Measurements from ENCODE around the gene PAFAH2.

The PAFAH2 gene

DNA sequence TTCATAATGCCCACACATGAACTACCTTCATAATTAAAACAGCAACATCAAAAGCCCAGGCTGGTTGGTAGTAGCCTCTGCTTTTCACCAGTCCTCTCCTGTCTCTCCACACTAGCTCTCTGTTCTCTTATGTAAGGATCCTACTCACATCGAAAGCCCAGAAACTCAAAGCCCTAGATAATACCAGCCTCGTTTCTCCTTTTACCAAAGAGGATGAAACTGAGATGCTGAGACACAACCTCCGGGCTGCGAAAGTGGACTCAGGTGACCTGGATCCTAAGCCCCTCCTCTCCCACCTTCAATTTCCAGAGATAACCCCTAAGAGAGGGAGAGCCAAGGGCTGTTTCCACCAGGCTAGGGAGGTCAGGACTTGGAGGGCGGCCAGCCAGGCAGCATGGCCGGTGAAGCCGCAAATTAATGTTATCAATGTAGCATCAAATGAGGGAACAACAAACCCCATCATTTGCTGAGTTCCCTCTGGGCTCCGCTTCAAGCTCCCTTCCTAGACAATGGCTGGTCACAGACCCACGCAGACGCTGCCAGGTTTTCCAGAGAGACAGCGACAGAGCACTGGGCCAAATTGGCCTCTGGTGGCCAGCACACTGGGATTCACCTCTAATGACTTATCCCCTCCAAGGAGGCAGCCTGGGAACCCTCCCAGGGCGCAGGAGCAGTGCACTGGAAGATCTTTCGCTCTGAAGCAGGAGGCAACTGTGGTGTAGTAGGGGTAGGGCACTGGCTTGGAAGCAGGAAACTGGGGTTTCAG is 70.9 kb downstream of the PAFAH2 start:
- no peak for DNase-seq

DNA sequence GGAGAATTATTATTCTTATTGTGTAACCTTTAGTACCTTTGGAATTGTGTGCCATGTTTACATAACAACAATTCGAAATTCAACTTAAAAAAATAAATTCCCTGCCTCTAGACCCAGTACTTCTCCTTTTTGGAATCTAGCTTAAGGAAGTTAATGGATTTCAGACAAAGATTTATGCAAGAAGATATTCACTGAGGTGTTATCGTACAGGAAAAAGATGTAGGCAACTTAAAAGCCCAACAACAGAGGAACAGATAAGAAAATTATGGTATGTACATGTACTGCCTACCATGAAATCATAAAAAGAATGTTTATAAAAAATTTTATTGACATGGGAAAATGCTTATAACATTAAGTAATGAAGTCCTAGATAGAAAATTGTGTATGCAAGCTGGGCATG is 73.4 kb downstream of the PAFAH2 start:
- no peak for DNase-seq

DNA sequence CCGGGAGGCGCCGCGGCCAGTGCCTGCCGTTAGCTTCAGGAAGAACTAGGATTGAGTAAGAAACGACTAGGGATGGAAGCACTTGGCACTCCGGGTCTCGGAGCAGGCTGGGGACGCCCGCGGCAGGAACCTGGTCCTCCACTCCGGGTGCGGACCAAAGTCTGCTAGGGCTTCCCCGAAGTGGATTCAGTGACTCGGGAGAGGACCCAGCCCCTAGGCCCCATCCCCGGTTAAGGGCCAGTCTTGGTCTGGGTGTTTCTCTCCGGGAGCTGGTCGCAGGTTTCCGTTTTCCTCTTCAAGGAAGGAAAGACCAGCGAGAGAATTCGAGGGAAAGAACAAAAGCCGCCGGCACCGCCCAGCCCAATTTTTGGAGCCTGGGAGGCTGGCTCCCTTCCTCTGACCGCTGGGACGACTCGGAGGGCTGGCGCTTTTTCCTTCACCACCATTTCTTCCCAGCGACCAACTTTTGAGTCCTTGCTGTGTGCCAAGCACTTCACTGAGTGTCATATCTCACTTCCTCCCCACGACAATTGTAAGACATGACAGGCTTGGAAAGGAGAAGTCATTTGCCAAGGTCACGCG is 74.8 kb downstream of the PAFAH2 start:
- peak; percentile 8 for DNase-seq

DNA sequence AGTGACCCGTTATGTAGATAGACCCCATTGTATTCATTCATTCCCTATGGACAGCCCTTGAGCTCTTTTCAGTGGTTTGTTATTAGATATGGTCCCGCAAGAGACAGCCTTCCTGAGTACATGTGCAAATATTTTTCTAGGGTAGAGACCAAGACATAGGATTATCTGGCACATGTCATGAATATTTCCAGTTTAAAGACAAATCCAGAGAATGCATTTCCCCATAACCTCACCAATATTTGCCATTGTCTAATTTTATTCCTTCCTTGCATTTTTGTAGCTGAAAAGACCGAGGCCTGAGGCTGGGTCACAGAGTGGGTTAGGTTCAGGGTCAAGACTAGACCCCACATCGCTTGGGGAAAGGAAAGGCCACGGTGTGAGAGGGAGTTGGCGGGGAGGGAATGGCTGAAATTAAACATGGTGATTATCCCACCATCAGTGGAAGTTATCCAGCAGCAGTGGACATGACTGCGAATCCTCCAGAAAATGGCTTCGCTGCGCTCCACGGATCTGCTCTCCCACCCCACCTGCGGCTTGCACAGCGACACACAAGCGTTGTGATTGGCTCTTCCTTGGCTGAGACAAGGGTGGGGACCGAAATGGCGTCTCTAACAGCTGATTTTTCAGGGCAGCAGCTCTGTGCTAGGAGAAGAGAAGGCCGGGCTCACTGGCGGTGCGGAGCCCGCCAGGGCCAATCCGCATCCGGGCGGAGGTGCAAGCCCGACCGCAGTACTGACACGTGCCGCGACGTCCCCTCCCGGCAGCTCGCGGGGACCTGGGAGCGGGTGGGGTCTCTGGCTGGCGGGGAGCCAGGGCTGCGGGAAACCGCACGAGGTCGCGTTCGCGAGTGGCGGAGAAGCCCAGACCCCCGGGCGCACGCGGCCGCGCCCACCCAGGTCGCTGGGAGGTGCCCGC is 75.5 kb downstream of the PAFAH2 start:
- peak; percentile 29 for DNase-seq

DNA sequence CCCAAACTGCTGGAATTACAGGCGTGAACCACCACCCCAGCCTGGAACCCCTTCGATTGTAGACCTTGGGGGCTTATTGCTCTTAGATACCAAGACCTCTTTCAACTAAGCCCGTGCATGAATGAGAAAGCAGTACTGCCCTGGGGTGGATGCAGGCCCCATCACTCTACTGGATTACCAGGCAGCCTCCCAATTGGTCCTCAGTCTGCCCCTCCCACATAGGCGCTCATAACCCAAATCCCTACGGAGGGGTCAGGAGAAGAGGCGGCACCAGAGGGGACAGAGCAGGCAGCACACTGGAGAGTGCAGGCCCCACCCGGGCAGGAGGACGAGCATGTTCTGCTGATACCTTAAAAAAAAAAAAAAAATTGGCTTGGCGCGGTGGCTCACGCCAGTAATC is 79.2 kb downstream of the PAFAH2 start:
- DNase-seq, result no peak

DNA sequence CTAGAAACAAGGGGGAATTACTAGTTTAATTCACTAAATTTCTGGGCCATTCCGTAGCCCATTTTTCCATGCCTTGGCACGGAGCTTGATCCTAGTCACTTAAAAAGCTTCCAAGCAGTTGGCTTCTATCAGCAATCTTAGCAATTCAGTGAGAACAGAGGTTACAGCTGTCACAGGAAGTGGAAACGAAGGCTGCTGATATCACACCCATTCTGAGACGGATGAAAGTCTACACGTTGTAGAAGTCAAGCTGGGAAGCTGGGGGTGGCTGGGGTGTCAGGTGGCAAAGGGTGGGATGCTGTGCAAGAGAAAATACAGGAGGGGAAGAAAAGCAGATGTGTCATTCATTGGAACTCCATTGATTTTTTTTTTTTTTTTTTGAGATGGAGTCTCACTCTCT is 79.9 kb downstream of the PAFAH2 start:
- no peak for DNase-seq

DNA sequence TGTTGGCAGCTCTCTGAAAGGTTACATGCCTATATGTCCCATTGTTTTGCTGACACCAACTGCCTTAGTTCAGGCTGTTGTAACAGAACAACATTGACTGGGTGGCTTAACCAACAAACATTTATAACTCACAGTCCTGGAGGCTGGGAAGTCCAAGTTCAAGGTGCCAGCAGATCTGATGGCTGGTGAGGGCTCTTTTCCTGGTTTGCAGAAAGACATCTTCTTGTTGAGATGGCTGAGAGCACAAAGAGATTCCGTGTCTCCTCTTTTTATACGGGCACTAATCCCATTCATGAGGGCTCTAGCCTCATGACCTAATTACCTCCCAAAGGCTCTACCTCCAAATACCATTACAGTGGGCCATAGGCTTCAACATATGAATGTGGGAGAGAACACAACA is 81.4 kb downstream of the PAFAH2 start:
- DNase-seq, result no peak

DNA sequence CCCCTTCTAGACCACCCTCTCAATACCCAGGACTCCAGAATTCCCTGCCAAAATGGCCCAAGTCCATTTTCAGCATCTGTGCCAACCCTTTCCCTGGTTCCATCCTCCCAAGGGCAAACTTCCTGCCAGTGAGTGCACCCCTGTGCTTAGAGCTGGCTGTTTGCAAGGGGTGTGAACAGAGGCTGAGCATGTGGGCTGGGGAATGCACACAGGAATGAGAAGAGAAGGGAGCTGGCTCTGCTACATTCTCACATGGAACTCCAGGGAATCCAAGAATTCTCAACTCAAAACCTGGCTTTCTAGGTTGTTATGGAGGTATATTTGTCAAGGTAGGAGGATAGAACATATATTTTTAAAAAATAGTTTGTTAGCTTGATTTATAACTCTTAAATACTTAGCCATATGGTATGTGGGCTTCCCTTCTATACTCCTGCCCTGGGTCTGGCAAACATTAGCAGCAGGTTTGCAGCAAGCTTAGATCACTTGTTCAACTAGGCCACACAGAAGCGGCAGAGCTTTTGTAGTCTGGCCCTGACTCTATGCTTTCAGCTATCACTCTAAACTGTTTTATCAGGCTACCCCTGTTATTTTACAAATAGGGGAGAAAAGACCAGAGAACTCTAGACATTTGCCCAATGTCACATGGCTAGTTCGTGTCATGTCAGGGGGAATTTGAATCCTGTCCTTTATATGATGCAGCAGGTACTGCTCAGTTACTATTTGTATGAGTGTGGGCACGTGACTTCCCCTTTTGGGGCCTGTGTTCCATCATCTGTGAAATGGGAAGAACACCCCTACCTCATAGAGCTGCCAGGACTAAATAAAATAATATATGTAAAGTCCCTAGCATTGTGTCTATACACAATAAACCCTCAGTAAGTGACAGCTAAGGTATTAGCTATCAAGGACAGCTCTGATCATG is 83.5 kb downstream of the PAFAH2 start:
- DNase-seq, result no peak

DNA sequence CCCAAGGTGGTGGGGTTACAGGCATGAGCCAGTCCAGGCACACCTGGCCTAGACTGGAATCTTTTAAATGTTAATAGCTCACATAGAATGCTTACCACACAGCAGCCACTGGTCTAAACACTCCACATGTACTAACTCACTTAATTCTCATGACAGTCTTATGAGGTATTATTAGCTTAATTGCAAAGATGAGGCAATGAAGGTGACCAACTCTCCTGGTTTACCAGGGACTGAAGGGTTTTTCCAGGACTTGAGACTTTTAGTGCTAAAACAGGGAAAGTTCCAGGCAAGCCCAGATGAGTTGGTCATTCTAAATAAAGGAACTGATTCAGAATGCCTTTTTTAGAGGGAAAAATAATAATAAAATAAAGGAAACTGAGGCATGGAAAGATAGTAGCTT is 84.7 kb downstream of the PAFAH2 start:
- no peak for DNase-seq

DNA sequence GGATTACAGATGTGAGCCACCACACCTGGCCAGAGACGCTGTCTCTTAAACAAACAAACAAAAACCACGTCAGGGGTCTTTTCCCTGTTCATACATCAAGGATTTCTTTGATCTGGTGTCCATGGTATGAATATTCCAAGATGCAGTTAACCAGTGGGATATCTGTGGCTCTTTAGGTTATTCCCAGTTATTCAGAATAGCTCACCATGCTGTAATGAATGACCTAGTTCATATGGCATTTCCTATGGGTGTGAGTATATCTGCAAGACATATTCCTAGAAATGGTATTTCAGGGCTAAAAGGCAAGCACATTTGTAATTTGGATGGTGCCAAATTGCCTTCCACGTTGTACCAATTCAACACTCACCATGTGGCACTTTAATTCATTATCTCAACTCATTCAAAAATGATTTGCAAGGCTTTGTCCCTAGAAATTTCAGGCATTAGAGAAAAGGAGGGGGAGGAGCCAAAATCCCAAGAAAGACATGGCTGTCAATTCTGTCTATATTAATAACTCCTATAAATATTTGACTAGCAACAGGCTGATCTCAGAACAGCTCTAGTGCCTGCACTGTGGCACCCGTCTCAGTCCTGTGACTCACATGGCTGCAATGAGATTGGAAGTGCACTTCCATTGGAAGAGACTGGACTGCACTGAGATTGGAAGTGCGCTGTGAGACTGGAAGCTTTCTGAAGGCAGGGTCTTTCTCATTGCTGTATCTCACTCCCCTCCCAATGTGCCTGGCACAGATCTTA is 85.6 kb downstream of the PAFAH2 start:
- DNase-seq, result no peak

DNA sequence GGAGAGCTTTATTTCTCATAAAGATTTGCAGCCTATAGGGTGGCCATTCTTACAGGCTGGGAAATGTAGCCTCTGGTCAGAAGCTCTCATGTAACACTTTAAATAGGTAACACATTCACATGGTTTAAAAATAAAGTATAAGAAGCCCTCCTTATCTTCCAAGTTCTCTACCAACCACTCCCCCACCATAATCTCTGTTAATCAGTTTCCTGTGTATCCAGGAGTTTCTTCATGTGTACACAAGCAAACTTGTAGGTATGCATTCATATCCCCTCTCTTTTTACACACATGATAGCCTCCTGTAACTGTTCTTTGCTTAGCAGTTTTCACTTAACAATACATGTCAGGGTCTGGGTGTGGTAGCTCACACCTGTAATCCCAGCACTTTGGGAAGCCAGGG is 86.7 kb downstream of the PAFAH2 start:
- no peak for DNase-seq
